Stimulated activated CD4-positive, alpha-beta T cell treated with anti-CD3 and anti-CD28 coated beads, Interleukin-12 subunit alpha, Interleukin-12 subunit beta, amount 100 ng/mL, for 4 hours (primary cell): ENCODE results near the gene ADAM22.
"Not testable (repeated sequence)": the region's sequence is repeated elsewhere in the genome, so short reads cannot be mapped to it uniquely, and the experiment has no call there.

ENCODE experiments used
- DNase-seq: peaks from one replicate; pipeline ENCODE4 v3.0.0-alpha.2; 2020

ADAM22 gene

DNA sequence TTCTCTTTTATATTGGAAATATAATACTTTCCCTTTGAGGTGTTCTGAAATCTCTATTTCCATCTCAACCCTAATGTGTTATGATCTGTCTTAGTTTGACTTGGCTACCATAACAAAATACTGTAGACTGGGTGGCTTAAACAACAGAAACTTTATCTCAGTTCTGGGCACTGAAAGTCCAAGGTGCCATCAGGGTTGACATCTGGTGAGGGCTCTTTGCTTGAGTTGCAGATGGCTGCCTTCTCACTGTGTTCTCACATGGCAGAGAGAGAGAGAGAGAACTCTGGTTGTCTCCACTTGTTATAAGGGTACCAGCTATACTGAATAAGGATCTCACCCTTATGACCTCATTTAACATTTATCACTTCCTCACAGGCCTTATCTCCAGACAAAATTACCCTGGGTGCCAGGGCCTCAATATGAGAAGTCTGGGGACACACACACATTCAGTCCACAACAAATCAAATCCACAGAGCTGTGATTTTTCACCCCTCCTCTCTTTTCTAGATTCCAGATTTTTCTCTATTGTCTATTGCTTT is 181.3 kb downstream of the ADAM22 start:
- no peak for DNase-seq

DNA sequence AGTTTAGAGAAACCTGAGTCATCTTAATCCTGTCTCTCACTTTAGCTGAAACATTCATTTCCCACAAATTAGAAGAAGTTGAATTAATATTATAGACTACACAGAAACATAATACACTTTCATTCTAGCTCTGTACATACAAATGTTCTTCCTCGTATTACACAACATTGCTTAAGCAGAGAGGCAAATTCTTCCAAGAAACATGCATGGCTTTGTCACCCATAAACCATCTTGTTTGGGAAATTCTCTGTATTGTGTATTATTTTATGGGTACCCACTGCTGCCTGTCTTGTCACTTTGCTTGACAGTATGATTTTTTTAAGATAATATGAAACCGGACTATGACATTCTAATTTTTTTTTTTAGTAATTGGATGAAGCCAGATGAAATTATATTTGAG is 181.8 kb downstream of the ADAM22 start:
- no peak for DNase-seq

DNA sequence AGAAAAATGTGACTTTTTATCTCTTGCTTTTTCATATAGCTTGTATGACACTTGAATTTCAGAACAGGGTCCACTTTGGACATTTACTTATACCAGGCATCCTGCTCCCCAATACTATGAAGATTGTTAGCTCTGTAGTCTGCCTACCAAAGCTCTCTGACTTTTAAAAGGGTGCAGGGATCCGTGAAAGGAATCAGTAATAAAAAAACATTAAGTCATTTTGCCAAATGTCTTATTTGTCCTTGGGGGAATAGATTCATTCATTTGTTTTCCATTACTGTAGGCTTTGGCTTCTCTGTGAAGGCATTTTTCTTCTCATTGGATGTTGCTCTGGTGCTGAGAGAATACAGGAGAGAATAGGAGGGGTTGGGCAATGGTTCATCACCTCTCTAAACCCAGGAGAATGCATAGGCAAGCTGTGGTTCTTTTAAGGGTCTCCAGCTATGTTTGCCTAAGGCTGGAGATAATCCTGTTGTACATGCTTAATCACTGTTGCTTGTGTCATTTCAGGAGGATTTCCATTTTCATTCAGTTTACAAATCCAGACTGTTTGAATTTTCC is 182.3 kb downstream of the ADAM22 start:
- DNase-seq = no peak

DNA sequence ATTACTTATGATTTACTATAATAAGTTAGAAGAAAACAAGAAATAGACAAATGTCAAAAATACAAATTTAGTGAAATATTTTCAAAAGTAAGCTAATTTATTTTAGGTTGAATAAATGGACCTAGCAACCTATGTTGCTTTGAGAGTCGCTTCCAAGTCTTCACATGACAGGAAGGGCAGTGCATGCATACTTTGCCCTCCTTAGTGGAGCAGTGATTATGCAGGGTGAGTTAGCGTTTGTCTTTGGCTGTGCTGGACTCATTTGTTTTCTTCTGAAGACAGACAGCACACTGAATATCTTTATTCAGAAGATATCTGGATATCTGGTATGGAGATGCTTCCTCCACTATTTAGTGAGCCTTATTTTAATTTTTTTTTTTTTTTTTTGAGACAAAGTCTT is 183.3 kb downstream of the ADAM22 start:
- no peak for DNase-seq

DNA sequence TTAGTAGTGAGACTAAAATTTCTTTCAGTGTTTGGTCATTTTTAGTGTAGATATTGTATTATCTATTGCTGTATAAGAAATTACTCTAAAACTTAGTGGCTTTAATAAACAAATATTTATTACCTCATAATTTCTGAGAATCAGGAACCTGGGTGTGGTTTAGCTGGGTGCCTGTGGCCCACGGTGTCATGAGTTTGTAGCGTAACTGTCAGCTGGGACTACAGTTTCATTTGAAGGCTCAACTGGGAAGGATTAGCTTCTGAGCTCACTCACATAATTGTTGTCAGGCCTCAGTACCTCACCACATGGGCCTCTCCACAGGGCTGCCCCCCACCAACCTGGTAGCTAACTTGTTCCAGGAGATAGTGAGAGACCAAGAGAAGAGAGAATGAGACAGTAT is 187.3 kb downstream of the ADAM22 start:
- no peak for DNase-seq

DNA sequence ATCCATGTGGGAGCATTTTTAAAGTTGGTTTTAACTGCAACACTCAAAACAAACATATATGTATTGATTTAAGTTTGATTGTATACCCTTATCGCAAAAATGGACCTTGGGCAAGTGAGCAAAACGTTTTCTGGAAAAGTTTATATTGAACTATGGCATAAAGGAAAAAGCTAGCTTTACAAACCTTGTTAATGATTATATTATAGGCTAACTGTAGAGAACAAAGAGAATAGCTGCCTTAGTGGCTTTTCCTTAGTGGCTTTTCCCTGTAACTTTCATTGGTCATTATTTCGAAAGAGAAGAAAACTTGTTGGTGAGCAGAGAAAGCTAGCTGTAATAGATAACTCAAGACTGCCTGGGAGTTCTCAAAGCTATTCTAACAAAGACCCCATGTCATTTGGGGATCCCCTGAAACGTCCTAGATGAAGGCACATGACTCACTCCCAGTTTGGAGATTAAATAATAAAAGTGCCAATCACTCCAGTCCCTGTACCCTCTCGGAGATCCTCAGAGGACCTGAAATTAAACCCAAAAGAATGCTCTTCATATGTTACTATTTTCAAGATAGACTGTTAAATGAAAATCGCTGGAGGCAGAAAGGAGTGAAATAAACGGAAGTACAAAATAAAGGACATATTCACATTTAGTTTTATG is 193.7 kb downstream of the ADAM22 start:
- no peak for DNase-seq

DNA sequence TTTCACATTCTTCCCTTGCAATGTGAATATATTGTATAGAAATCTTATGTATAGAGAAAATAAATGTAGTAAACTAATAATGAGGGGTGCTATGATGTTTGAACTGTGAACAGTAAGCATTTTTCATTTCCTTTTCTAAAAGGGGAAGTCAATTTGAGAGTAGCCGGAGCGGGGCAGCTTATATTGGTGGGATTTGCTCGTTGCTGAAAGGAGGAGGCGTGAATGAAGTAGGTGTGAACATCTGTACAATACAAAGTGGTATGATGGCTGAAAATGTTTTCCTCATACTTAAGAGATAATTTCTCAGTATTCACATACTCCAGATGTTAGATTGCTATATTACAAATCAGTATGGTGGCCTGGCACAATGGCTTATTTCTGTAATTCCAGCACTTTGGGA is 198.7 kb downstream of the ADAM22 start:
- DNase-seq = no peak

DNA sequence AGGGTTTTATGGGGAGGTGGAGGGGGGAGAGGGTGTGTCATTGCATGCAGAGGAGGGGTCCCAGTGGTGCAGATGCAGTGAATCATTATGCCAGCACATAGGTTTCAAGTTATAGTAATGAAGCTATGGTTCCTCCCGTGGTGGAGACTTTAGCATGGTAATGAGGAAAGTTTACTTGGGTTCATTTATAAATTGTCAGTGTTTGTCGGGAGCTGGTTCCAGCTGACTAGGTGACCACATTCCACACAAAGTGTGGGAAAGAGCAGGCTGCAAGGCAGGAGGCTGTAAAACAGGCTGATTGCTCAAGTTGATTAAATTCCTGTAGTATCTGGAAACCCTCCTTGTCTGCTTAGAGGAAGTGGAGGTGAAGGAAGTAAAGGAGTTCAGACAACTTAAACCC is 206.9 kb downstream of the ADAM22 start:
- no peak for DNase-seq

DNA sequence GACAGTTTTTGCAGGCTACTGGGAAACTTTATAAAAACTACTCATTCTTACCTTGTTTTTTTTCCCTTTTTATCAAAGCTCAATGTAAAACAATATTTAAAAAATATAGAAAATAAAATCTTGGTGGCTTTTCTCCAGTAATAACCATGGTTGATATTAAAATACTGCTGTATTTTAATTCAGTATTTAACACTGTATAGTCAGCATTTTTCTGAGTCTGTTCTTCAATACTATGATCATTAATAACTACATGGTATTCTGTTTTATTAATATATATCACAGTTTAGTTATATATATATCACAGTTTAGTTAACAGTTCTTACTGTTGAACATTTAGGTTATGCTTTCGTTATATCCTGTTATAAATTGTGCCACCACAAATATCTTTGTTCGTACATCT is 207.4 kb downstream of the ADAM22 start:
- DNase-seq = no peak

DNA sequence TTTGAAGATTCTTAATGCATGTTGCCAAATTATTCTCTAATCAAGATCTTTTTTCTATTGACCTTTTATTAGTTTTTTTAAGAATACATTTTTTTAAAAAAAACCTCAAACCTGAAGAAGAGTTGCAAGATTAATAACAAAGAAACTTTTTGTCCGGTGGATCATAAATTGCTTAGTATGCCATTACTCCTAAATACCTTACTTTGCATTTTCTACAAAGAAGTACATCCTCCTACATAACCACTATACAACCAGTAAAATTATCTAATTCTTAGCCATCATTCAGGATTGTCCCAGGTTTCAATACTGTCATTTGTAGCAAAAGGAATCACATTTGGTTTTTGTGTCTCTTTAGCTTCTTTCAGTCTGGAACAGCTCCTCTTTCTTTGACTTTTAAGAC is 207.9 kb downstream of the ADAM22 start:
- DNase-seq = no peak

DNA sequence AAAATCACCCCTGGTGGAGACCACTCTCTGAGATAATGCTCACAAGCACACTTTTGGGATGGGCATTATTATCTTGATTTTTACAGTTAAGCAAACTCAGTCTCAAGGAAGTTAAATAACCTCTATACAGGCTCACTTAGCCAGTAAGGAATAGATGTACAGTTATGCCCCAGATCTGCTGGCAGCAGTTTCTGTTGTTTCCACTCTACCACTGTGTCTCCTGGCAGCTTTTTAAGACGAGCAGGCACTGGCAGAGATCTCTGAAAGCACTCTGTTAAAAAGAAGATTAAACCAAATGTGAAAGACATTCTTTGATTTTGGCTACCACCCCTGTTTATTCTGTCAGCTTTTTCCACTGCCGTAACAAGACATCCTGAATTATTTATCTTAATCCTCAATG is 212.6 kb downstream of the ADAM22 start:
- no peak for DNase-seq

DNA sequence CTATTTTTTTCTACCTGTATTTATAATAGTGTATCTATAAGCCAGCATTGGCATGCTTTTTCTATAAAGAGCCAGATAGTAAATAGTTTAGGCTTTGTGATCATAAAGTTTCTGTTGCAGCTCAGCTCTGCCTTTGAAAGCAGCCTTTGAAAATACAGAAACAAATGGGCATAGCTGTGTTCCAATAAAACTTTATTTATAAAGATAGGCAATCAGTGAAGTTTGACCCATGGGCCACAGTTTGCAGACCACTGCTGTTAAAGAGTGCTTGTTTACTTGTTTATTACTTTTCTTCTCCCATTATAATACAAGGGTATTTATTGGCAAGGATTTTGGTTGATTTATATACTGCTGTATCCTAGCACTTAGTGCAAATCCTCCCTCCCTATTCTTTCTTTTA is 213.3 kb downstream of the ADAM22 start:
- no peak for DNase-seq

DNA sequence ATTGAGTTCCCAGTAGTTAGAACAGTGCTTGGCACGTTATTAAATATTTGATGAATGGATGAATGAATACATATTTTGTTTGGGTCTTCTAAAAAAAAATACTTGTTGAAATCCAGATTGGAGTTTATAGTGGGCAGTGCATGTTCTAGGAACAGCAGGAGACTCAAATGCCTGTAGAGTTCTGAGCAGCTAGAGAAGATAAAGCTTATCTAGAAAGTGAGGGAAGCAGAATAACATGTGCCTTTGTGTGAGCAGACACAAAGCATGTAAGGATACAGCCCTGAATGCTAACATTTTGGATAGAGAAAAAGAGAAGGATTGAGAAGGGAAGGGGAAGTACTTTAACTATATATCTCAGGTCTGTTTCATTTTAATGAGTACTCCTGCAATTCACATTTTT is 213.9 kb downstream of the ADAM22 start:
- DNase-seq = no peak

DNA sequence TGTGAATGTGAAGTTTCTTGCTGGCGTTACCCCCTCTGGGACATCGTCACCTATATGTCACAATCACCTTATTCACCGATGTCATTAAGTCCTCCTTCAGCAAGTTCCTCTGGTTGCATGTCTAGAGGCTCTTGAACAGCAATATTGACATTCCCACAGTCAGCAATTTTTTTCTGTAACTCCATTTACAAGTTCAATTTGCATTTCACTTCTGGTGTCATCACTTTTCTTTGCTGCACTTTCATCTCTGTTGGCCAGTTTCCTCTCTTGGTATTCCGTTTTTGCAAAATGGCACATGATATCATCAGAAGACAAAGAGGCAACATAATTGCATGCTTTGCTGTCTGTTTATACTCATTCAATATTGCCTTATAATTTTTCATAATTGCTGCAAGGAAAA is 216.0 kb downstream of the ADAM22 start:
- no peak for DNase-seq

DNA sequence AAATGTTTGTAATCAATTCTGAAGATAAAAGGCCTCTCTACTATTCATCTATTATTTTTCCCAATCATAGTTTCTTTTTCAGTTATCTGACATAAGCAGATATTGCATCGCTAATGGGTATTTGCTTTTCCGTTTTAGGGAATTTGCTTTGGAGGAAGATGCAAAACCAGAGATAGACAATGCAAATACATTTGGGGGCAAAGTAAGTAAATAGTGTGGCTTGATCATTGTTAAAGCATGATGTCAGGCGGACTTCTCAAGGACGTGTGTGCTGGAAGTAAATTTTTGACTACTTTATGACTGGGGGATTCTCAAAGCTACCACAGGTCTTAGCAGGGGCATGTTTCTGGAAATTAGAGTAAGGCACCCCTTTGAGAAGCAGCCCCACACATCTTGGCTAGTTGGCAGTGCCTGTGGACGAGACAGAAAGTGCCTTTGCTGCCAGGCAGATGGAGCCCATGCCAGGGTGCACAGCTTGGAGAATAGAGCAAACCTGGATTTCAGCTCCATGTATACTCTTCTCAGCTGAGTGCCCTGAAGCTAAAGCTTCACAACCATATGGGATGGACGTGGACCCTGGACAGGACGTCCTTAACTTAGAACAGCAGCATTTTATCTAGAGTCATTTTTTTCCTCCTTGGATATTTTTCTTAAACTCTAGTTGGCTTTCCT is 217.2 kb downstream of the ADAM22 start:
- DNase-seq = no peak

DNA sequence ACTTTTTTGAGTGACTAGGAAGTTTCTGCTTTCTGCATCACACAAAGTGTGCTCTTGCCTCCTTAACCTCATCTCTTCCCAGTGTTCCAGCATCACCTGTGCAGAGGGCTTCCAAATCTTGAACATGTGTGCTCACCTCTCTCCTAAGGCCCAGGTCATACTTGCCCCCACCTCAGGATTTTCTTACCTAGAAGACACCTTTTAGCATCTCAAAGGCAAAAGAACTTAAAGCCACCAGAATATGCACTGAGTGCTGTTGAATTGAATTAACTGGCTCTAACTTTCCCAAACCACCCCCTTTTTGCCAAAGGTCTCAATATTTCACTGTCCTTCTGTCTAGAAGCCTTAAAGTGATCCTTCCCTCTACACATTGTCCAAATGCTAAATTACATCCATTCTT is 219.3 kb downstream of the ADAM22 start:
- DNase-seq = no peak

DNA sequence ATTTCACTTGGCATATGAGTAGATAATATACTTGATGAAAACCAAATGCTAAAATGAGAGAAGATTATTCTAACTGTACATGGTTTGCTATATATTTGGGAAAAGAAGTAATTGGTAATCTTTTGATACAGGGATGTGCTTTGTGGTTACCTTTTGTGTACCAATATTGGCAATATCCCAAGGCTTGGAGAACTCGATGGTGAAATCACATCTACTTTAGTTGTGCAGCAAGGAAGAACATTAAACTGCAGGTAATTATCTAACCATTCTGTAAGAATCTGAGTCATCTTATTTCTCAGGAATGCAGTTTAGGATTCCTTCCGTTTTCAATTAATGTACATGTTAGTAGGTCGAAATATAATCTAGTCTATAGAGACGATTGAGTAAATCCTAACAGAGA is 221.7 kb downstream of the ADAM22 start:
- DNase-seq = no peak

DNA sequence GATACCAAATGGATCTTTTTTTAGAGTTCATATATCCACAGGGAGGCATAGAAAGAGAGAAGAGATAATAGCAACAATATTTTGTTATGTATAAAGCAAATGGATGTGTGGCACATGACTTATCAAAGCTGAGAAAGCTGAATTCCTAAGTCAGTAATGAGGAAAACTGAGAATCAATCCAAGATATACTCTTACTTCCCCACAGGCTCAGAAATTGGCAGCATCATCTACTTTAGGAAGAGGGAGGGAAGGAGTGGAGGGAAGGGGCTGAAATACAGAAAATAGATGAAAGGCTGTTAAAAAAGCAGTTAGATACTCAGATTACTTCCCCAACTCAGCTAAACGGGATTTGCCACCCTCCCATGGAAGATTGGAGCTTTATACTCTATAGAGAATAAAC is 222.3 kb downstream of the ADAM22 start:
- no peak for DNase-seq

DNA sequence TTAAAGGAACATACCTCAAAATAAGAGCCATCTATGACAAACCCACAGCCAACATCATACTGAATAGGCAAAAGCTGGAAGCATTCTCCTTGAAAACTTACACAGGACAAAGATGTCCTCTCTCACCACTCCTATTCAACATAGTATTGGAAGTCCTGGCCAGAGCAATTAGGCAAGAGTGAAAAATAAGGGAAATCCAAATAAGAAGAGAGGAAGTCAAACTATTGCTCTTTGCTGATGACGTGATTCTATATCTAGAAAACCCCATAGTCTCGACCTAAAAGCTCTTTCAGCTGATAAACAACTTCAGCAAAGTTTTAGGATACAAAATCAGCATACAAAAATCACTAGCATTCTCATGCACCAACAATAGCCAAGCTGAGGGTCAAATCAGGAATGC is 225.7 kb downstream of the ADAM22 start:
- DNase-seq = not testable (repeated sequence)

DNA sequence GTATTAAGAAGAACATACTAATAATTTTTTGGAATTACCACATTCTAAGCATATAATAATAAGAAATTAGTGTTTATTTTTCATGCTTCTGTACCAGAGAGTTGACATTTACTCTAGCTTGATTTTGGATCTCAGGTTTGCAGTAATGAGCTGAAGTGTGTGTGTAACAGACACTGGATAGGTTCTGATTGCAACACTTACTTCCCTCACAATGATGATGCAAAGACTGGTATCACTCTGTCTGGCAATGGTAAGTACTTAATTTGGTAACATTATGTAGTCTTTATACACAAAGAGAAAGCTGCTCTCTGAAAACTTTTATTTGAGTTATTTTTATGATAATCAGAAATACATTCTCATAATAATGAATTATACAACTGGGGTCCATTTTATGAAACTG is 231.6 kb downstream of the ADAM22 start:
- DNase-seq = no peak

DNA sequence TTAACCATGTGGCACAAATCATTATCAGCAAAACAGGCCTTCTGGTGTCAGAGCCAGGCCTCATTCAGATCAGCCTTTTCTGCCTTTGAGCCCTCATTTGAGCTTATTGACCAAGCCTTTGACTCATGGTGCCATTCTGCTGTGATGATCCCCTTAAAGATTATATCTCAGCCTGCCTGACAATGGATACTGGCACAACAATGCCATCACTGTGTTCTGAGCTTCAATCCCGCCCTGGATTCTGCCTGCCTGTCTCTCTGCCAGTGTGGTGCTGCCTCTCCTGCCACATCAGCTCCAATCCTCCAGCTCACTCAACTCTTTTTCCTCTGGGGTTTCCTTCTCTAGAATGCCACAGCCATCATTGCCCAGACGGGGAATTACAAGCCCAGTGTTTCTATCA is 233.2 kb downstream of the ADAM22 start:
- DNase-seq = no peak

DNA sequence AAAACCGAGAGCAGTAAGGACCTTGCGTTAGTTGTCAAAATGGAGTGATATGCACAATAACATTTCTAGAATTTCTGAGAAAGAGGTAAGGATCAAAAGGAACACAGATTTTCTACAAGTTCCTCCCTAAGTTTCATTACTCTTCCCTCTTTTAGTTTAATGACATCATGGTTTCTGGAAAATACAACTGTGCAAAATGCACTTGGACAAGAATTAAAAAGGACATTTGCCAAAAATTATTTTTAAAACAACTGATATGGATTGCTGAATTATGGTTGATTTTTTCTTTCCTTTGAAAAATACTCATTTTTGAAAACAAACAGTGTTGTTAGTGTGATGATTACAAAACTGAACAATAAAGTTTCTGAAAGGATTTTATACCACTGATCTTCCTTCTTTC is 233.7 kb downstream of the ADAM22 start:
- DNase-seq = no peak

DNA sequence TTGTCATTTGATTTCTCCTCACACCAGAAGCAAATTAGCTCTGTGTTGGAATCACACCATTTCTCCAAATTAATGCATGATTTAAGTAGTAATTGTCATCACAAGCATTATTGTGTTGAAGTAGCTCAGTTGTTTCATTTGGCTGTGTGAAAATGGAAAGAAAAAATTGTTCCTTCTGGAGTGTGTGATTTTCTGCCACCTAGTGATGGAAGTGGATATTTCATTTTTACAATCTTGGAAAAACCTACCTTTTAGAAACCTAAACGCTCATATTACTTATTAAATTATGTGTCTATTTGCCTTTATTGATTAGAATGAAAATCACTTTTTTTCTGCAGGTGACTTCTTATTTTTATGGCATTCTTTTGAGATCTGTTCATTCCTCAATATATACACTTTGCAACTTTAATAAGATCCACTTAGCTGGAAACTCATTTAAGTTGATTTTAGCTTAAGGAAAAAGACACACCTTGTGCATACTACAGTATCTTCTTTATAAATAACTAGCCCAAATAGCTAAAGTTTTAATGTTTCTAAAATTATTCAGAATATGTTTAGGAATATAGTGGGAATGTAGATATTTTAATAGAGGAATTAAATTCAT is 235.8 kb downstream of the ADAM22 start:
- DNase-seq = no peak

DNA sequence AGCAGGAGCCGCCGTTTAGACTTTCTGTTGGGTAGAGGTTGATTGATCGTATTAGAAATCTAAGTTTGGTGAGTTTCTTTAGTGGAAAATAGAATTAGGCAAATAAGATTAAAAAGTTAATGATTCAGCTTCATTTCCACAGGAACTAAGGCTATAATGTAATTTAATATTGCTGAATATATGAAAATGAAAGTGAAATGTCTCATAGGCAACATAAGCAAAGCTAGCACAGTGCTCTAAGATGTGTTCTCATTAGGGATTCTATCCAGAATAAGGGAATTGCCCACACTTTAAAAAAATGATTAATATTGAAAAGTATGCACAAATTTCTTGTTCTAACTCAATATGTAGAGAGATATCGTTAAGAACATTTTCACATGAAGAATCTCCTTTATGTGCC is 238.8 kb downstream of the ADAM22 start:
- no peak for DNase-seq
